GM10266 (cell line): ENCODE data around the gene OR9K2.
"Not testable (repeated sequence)": the region's sequence is repeated elsewhere in the genome, so short reads cannot be mapped to it uniquely, and the experiment has no call there.

Source experiments
- DNase-seq: peaks from one replicate; pipeline ENCODE4 v3.0.0; 2012; ENCODE audit errors: extremely low spot score
- TF ChIP-seq, protein P1 (sequence below): IDR thresholded peaks from 2 replicates; pipeline ENCODE4 v1.5.1; 2012; ENCODE audit warnings: mild to moderate bottlenecking, low read depth; ENCODE audit not compliant: control insufficient read depth, insufficient read depth; ENCODE audit errors: missing control alignments

Gene OR9K2, protein sequence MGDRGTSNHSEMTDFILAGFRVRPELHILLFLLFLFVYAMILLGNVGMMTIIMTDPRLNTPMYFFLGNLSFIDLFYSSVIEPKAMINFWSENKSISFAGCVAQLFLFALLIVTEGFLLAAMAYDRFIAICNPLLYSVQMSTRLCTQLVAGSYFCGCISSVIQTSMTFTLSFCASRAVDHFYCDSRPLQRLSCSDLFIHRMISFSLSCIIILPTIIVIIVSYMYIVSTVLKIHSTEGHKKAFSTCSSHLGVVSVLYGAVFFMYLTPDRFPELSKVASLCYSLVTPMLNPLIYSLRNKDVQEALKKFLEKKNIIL

DNA sequence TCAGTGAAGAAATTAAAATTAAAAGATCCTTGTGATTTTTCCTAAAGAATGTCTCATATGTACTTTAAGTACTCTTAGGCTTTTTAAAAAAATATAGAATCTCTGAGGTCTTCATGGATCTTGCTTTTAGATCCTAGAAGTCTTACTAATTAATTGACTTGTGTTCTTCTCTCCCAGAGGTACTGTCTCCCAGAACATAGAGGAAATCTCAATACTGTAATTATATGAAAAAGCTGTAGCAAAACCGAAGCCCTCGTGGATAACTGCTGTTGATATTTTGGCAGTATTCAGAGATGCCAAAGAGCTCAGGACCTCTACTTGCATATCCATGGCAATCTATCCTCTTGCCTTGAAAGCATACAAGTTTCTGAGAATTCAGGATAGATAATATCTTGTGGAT, at the start of gene OR9K2:
Gene OR9K2 (plus strand): TSS at position 301 of the 400 bp plus-strand sequence. CDS start 3,429 bp downstream, outside the sequence.
- TF ChIP-seq, protein P1, sequence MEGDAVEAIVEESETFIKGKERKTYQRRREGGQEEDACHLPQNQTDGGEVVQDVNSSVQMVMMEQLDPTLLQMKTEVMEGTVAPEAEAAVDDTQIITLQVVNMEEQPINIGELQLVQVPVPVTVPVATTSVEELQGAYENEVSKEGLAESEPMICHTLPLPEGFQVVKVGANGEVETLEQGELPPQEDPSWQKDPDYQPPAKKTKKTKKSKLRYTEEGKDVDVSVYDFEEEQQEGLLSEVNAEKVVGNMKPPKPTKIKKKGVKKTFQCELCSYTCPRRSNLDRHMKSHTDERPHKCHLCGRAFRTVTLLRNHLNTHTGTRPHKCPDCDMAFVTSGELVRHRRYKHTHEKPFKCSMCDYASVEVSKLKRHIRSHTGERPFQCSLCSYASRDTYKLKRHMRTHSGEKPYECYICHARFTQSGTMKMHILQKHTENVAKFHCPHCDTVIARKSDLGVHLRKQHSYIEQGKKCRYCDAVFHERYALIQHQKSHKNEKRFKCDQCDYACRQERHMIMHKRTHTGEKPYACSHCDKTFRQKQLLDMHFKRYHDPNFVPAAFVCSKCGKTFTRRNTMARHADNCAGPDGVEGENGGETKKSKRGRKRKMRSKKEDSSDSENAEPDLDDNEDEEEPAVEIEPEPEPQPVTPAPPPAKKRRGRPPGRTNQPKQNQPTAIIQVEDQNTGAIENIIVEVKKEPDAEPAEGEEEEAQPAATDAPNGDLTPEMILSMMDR: no peak
- DNase-seq: no peak

DNA sequence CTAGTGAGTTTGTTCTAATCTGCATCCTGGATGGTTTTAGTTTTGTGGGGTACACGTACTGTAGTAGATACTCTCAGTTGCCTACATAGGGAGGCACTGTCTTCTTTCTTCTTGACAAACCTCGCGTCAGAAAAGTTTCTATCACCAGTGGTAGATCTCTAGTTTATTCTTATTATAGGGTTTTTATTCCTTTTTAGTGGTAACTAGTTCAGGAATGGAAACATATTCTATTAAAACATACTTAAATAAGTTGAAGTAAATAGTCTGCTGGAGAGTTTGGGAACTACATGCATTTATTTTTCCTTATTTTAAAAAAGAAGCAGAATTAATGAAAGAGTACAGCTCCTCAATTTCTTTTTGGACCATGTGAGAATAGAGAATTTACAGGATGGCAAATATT, 33.6 kb upstream of the OR9K2 start:
- TF ChIP-seq, protein P1: no peak
- DNase-seq: no peak

DNA sequence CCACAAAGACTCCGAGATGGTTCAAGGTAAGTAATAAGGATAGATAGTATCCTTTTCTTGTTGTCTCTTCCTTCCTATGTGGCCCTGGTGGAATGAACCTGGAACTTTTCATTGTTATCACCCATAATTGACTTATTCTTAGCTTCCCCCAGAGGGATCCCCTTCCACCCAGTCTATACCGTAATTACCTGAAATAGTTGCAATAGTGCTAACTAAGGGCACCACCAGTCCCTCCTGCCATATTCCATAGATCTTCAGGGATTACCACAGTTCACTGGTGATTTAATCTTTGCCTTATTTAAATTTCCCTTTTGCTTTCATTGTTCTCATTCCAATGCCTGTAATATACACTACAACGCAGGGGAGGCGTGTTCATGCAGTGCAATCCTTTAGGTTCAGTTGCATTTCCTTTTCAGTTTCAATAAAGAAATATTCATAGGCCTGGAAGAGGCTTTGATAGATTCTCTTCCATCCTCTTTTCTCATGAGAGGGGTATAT, 13.8 kb upstream of the OR9K2 start:
- DNase-seq: no peak
- TF ChIP-seq, protein P1: no peak

DNA sequence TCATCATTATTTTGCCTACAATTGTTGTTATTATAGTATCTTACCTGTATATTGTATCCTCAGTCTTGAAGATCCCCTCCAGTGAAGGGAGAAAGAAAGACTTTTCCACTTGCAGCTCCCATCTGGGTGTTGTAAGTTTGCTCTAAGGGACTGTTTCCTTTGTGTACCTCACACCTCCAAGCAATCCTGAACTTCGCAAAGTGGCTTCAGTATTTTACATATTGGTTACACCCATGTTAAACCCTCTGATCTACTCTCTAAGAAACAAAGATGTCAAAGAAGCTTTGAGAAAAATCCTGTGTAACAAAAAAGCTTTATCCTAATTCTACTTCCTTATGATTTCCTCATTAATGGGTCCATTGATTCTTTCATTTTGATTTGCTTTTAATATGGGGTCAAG, 10.1 kb upstream of the OR9K2 start:
- TF ChIP-seq, protein P1: no peak
- no peak for DNase-seq

DNA sequence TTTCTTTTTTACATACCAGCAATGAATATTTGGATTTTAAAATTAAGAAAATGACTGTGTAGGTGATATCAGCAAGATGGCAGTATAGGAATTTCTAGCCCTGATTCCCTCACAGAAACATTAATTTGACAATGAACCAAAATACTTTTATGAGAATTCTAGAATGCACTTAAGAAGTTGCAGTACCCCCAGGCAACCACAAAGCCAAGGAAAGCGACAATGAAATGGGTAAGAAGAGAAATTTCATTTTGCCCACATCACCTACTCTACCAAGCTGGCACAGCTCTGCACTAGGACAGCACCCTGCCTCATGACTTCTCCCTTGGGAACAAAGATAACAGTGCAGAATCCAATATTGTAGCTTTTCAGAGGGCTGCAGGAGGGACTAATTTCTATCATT, 6.6 kb downstream of the OR9K2 start:
- TF ChIP-seq, protein P1: no peak
- no peak for DNase-seq

DNA sequence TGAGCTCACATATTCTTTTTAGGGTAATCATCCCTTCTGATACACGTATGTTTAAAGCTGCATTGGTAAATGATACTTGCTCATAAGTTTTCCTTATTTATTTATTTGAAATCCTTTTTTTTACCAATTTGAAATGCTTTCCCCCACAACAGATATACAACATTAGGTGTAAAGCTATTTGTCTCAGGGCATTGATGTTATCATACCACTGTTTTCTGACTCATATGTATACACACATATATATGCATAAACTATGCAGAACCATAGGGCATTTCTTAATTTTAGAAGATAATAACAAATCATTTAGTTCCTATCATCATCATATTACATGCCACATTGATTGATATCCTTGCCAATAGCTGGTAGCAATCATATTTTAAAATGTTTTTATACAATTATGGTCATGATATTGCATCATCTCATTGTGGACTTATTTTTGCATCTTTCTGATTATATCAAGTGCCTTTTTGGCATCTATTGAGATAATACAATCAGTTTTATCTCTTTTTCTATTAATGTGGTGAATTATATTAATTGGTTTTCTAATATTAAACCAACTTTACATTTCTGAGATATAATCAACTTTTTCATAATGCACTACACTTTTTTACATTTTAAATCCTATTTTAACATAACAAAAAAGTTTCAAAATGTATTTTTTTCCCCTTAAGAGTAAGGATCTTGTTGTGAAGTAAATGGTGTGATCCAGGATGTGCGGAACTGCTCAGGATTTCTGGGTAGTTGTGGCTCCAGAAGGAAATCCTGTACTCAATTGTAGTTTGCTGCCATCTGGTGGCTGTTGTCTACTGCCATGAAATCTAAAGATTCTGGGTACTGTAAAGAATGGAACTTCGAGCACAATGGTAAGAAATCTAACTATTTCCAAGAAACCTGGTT, 16.7 kb downstream of the OR9K2 start:
- peak; percentile 27 for DNase-seq
- TF ChIP-seq, protein P1: peak; percentile 64

DNA sequence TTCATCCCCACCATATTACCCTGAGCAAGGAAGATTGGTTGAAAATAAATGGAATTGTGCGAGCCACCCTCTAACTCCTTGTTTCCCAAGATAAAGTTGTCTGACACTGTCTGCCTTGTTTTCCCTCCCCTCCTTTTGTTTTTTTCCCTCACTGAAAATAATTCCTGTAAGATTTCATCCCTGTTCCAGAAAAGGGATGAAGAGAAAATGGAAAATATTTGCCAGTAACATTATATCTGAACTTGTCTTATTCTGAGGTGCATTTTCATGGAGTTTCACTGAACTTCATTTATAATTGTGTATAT, 17.3 kb downstream of the OR9K2 start:
- DNase-seq: no peak
- TF ChIP-seq, protein P1: no peak

DNA sequence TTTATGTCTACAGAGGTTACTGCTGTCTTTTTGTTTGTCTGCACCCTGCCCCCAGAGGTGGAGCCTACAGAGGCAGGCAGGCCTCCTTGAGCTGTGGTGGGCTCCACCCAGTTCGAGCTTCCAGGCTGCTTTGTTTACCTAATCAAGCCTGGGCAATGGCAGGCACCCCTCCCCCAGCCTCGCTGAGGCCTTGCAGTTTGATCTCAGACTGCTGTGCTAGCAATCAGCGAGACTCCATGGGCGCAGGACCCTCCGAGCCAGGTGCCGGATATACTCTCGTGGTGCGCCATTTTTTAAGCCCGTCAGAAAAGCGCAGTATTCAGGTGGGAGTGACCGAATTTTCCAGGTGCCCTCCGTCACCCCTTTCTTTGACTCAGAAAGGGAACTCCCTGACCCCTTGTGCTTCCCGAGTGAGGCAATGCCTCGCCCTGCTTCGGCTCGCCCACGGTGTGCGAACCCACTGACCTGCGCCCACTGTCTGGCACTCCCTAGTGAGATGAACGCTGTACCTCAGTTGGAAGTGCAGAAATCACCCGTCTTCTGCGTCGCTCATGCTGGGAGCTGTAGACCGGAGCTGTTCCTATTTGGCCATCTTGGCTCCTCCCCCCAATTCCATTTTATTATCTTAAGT, 40.9 kb downstream of the OR9K2 start:
- DNase-seq: not testable (repeated sequence)
